Kidney (tissue), 14 donors: ENCODE data around the gene UBE2G2. TPM values are rescaled to one million over a fixed set of nuclear protein-coding genes. Genes with fewer than 3 reads are reported as not detected.
A peak's percentile ranks its signal among the peaks of the same experiment; 100 is the strongest.

Experiments
- DNase-seq, 5 donors: peaks; one replicate each; pipeline ENCODE4 v3.0.0-alpha.2; 2013 to 2020
- FAIRE-seq: peaks from 2 replicates; lab custom pipeline; 2012; peaks lifted over from hg19 to GRCh38; lab: Jason Lieb, UNC
- H3K27ac ChIP-seq, 2 donors: one replicate each; pipeline ENCODE4 v1.7.0; 2013; ENCODE audit warnings: low read depth in 2 of 2, low read length in 2 of 2, inconsistent platforms in 1 of 2
- H3K27me3 ChIP-seq: one replicate; pipeline ENCODE4 v1.7.1; 2013; ENCODE audit warnings: low read length, inconsistent platforms; ENCODE audit not compliant: control insufficient read depth, insufficient read depth
- H3K36me3 ChIP-seq, 3 donors: one replicate each; pipeline versions ENCODE4 v1.7.0 to v1.7.1; 2013; ENCODE audit warnings: low read length in 3 of 3, control low read depth in 1 of 3, inconsistent platforms in 1 of 3; ENCODE audit not compliant: insufficient read depth in 3 of 3, control insufficient read depth in 2 of 3
- H3K4me1 ChIP-seq, 3 donors: one replicate each; pipeline versions ENCODE4 v1.7.0 to v1.7.1; 2013; ENCODE audit warnings: low read length in 3 of 3, inconsistent platforms in 1 of 3, low read depth in 1 of 3; ENCODE audit not compliant: control insufficient read depth in 2 of 3, insufficient read depth in 2 of 3
- H3K4me3 ChIP-seq, 3 donors: one replicate each; pipeline versions ENCODE4 v1.7.0 to v1.8.1; 2013; ENCODE audit warnings: low read length in 3 of 3, control low read depth in 1 of 3, inconsistent platforms in 1 of 3
- H3K9ac ChIP-seq, 3 donors: one replicate each; pipeline versions ENCODE4 v1.7.0 to v1.7.1; 2013; ENCODE audit warnings: low read length in 3 of 3, control low read depth in 1 of 3, inconsistent platforms in 1 of 3
- H3K9me3 ChIP-seq, 3 donors: one replicate each; pipeline versions ENCODE4 v1.7.0 to v1.7.1; 2013; ENCODE audit warnings: low read length in 3 of 3, control low read depth in 1 of 3, inconsistent platforms in 1 of 3; ENCODE audit not compliant: control insufficient read depth in 2 of 3, insufficient read depth in 1 of 3
- CTCF ChIP-seq: IDR thresholded peaks from 3 replicates; pipeline ENCODE4 v1.5.1; 2012; ENCODE audit warnings: mild to moderate bottlenecking, moderate library complexity, borderline replicate concordance; ENCODE audit not compliant: insufficient read depth; ENCODE audit errors: extremely low read depth
- intact Hi-C: fragments of 100-400 bp; cut with DNase I; formaldehyde crosslinking; loops from one replicate; pipeline ENCODE4 v1.11.1; 2022
- polyA plus RNA-seq: library from polyadenylated mRNA; stranded (reverse); fragments of 350-450 nt; fragmentation: Illumina TruSeq; extraction: RNeasy Lipid Tissue Mini Kit (QIAGEN cat#74804); gene quantifications from one replicate; pipeline ENCODE4 v1.2.3, GENCODE V29; 2014; ENCODE audit warnings: low read depth, low replicate concordance; ENCODE audit not compliant: insufficient read depth
- total RNA-seq: library from RNA; stranded (reverse); fragmentation: NEBNext Ultra II Directional; extraction: Animal tissue kit (Norgen Biotek cat#: 25700); gene quantifications from one replicate; pipeline ENCODE4 v1.2.1, GENCODE V29; 2021
- donor health status: control.
- donor health status: control.
- donor health status: control.
- donor health status: control.
- donor health status: control.
- donor health status: DM: yes; HTN: yes; CAD: no.
- donor health status: Normal renal cell carcinoma (clear cell type).

The UBE2G2 gene
- total and polyA plus RNA-seq, 2 donors from 2014 or later = 39.4 to 86.0 TPM

- Histone ChIP-seq H3K9ac (no peak overlapping the region), H3K27ac (peak overlapping the region in 1 of 2 donors; percentile 11), H3K36me3 (no peaks in the 10 kb centered on the region), H3K9me3 (peaks cover 0 to 12% (median 0%) of the 10 kb centered on the region in 3 donors), H3K27me3 (no peaks in the 10 kb centered on the region), H3K4me1 (peaks cover 0 to 9% (median 0%) of the 10 kb centered on the region in 3 donors), H3K4me3 (peak overlapping the region; percentile 26 to 72 (median 44))
- intact Hi-C loops = no loop called here
- TF ChIP-seq CTCF = no peak
- DNase-seq = peak in 1 of 5 donors; percentile 82
- FAIRE-seq = no peak
Observed at GRCh38 chr21:44816761-44817505, 15.3 kb upstream of the UBE2G2 start.

GRCh38 chr21:44815852-44816628 is 14.4 kb upstream of the UBE2G2 start:
- no peak overlapping the region for H3K4me3 ChIP-seq
- intact Hi-C loops = no loop called here
- FAIRE-seq = no peak

GRCh38 chr21:44815225-44815624 is 13.6 kb upstream of the UBE2G2 start:
- Histone ChIP-seq H3K36me3 (peaks cover 0 to 3% (median 3%) of the 10 kb centered on the region in 3 donors), H3K4me3 (no peak overlapping the region), H3K9ac (no peak overlapping the region), H3K27me3 (no peaks in the 10 kb centered on the region), H3K9me3 (peaks cover 0 to 8% (median 0%) of the 10 kb centered on the region in 3 donors), H3K27ac (no peak overlapping the region), H3K4me1 (peaks cover 0 to 9% (median 0%) of the 10 kb centered on the region in 3 donors)
- no peak for FAIRE-seq
- TF ChIP-seq CTCF = no peak
- intact Hi-C loops = no loop called here
- DNase-seq = peak in 1 of 5 donors; percentile 72

More at GRCh38 chr21:44815852-44816628, 14.4 kb upstream of the UBE2G2 start:
- Histone ChIP-seq H3K27me3 (no peaks in the 10 kb centered on the region), H3K4me1 (peaks cover 0 to 9% (median 0%) of the 10 kb centered on the region in 3 donors), H3K9me3 (peaks cover 0 to 8% (median 0%) of the 10 kb centered on the region in 3 donors), H3K27ac (no peak overlapping the region), H3K9ac (no peak overlapping the region), H3K36me3 (no peaks in the 10 kb centered on the region)
- no peak for TF ChIP-seq CTCF
- peak in 1 of 5 donors; percentile 72 for DNase-seq
